Subcutaneous adipose tissue (tissue), 4 donors: Measurements from ENCODE around the gene PACRG. TPM values are rescaled to one million over a fixed set of nuclear protein-coding genes. Genes with fewer than 3 reads are reported as not detected.

Experiments
- total RNA-seq, 4 donors: library from RNA; depleted of rRNA; stranded (reverse); fragments of >200 nt; gene quantifications; one replicate each; pipeline ENCODE4 v1.1.0, GENCODE V29; 2016
- TF ChIP-seq, protein P1 (sequence below): fragments of 450-650 bp; IDR thresholded peaks from one replicate; pipeline ENCODE4 v1.5.1; 2016; ENCODE audit warnings: low read depth, mild to moderate bottlenecking, control low read depth, antibody characterized with exemption, moderate library complexity

The PACRG gene
- total RNA-seq, 4 donors from 2014 or later = 0.34 TPM; not detected in 3

DNA sequence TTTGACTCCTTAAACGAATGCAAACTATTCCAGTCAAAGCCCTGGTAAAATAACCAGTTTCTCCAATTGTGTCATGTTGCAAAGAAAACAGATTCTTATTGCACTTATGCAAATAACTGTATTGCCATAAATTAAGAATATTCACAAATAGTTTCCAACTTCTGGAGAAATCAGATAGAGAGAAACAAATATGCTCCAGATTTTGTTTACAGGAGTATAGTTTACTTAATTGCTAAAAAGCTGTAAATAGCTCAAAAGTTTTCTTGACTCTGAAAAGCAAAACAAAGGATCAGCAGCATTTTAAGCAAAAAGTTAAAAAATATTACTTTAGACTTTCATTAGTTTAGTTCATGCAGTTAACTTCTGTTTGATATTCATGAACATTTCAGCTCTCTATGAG is 304.2 kb downstream of the PACRG start:
- TF ChIP-seq, protein P1, sequence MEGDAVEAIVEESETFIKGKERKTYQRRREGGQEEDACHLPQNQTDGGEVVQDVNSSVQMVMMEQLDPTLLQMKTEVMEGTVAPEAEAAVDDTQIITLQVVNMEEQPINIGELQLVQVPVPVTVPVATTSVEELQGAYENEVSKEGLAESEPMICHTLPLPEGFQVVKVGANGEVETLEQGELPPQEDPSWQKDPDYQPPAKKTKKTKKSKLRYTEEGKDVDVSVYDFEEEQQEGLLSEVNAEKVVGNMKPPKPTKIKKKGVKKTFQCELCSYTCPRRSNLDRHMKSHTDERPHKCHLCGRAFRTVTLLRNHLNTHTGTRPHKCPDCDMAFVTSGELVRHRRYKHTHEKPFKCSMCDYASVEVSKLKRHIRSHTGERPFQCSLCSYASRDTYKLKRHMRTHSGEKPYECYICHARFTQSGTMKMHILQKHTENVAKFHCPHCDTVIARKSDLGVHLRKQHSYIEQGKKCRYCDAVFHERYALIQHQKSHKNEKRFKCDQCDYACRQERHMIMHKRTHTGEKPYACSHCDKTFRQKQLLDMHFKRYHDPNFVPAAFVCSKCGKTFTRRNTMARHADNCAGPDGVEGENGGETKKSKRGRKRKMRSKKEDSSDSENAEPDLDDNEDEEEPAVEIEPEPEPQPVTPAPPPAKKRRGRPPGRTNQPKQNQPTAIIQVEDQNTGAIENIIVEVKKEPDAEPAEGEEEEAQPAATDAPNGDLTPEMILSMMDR = no peak

DNA sequence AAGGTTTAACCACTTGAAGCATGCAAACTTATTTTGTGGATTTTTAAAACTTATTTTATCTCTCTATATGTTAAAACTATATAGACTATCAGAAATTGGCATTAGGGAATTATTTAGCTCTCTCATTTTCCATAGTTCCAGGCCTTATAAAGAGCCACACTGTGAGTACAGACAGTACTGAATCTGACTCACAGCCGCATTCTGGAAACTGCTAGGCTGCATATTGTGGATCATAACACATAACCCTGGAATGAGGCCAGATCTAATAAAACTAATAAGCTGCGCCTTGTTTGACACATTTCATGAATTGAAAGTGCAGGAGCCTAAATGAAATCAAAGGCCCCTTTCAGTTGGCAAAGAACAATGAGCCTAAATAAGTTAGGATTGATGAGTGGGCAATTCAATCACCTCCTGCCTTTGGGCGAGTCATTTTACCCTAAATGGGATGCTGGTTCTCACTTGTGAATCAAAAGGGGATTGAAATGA is 308.4 kb downstream of the PACRG start:
- TF ChIP-seq, protein P1 = no peak

DNA sequence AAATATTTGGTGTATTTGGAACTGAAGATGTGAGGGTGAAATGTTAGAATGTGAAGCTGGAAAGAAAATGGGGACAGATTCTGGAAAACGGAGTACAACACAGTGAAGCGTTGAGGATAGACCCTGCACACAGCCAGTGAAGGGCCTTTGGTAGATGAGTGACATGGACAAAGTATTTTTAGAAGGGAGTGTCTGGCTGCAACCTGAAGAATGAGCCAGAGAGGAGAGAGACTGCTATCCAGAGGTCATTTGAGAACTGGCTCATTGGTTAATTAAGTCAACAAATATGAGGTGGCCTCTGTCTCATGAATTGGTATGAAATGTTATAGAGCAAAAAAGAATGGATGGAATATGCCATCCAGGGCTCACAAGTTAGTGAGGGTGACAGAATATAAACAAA is 310.5 kb downstream of the PACRG start:
- TF ChIP-seq, protein P1 = no peak

DNA sequence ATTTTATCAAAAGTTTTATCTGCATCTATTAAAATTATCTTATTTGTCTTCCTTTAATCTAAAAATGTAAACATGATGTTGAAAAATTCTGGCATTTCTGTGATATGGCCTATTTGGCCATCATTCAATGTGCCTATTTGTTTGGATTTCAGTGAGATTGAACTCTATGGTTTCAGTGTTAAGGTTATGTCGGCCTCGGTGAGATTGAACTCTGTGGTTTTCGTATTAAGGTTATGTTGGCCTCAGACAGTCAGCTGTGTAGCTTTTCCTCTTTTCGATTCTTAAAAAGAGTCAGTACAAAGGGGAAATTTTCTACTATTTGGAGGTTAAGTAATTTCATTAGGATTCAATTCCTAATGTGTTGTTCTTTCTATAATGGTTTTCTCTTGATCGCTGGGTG is 320.6 kb downstream of the PACRG start:
- TF ChIP-seq, protein P1 = no peak

DNA sequence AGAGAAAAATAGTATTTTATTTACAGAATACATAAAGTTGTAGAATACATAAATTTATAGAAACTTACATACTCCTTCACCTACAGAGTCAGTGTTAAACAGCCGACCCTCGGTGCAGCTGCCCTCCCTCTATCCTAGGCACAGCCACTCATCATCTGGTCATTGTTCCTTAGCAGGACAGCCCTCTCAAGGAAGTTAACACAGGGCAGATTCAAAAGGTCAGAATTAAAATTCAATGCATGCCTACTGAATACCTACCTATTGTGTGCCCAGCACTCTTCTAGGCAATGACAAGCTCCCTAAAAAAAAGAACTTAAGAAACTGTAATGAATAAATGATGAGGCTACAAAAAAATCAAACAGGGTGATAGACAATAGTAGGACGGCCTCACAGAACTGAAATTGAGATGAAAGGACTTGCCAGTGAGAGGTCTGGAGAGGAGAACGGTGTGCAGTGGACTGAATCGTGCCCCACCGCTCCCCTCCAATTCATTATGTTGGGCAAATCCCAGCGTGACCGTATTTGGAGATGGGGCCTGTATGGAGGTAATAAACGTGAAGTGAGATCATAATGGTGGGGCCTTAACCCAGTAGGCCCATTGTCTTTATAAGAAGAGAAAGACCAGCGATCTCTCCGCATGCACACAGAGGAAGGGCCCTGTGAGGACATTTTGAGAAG is 326.0 kb downstream of the PACRG start:
- TF ChIP-seq, protein P1 = no peak

DNA sequence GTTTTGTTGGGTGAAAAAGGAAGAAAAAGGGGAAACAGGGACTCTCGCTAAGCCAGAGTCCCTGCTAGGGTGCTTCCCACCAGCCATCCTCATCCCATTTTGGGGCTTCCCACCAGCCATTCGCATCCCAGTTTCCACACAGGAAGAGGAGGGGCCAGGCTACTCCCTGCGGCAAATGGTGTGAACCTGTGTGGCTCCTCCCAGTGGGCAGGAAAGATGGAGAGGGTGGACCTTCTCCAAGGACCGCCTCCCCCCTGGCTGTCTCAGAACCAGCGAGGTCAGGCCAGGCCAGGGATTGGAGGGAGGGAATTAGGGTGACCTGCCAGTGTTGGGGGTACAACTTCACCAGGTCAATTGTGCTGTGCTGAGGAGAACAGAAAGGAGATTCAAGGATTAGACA is 326.9 kb downstream of the PACRG start:
- TF ChIP-seq, protein P1 = no peak

DNA sequence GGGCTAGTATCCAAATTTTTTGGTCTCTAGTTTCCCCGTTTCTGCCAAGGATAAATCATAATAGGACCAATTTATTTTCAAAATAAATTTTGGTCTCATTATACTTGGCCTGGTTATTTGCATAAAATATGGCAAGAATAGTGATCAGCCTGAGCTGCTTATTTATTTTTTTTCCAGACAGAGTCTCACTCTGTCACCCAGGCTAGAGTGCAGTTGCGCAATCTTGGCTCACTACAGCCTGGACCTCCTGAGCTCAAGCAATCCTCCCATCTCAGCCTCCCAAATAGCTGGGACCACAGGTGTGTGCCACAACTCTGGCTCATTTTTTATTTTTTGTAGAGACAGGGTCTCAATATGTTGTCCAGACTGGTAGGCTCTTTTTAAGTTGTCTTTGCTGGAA is 329.5 kb downstream of the PACRG start:
- TF ChIP-seq, protein P1 = no peak
